Kidney epithelial cell (primary cell): ENCODE data around the gene KCNAB1. TPM values are rescaled to one million over a fixed set of nuclear protein-coding genes. Genes with fewer than 3 reads are reported as not detected.

ENCODE experiments used
- DNase-seq: peaks from one replicate; pipeline ENCODE4 v3.0.0-alpha.2; 2010; ENCODE audit warnings: low read depth
- H3K27me3 ChIP-seq: 2 replicates; pipeline ENCODE4 v1.6.0; 2011; ENCODE audit warnings: low read length; ENCODE audit not compliant: control insufficient read depth, insufficient read depth
- H3K36me3 ChIP-seq: 2 replicates; pipeline ENCODE4 v1.5.1; 2011; ENCODE audit warnings: low read length; ENCODE audit not compliant: control insufficient read depth, insufficient read depth
- H3K4me3 ChIP-seq: 2 replicates; pipeline ENCODE4 v1.5.1; 2011; ENCODE audit warnings: low read depth, mild to moderate bottlenecking, control low read depth, low read length
- CTCF ChIP-seq: IDR thresholded peaks from 2 replicates; pipeline ENCODE4 v1.5.1; 2011; ENCODE audit warnings: mild to moderate bottlenecking, moderate library complexity, low read length, control low read depth, inconsistent platforms; ENCODE audit not compliant: insufficient read depth, poor library complexity, severe bottlenecking
- total RNA-seq: library from RNA; depleted of rRNA; stranded (reverse); fragments of >200 nt; gene quantifications from 2 replicates; pipeline ENCODE4 v1.2.3, GENCODE V29; 2015

KCNAB1 gene
- total RNA-seq, 1 donor from 2014 or later, result not detected

- H3K27me3 ChIP-seq, result no peaks in the 10 kb centered on the region
- no peak for TF ChIP-seq CTCF
- no peaks in the 10 kb centered on the region for H3K36me3 ChIP-seq
- no peak for DNase-seq
- H3K4me3 ChIP-seq, result no peak overlapping the region
Measured at GRCh38 chr3:156416846-156417558, 296.6 kb downstream of the KCNAB1 start.

GRCh38 chr3:156417559-156418132 lies 297.3 kb downstream of the KCNAB1 start:
- no peak for DNase-seq
- TF ChIP-seq CTCF, result no peak

GRCh38 chr3:156418428-156418827 lies 298.1 kb downstream of the KCNAB1 start:
- no peaks in the 10 kb centered on the region for H3K36me3 ChIP-seq
- no peak for TF ChIP-seq CTCF
- DNase-seq, result no peak

More at GRCh38 chr3:156417559-156418132, 297.3 kb downstream of the KCNAB1 start:
- Histone ChIP-seq H3K27me3 (no peaks in the 10 kb centered on the region), H3K4me3 (no peak overlapping the region), H3K36me3 (no peaks in the 10 kb centered on the region)

GRCh38 chr3:156421534-156421933 lies 301.2 kb downstream of the KCNAB1 start:
- H3K36me3 ChIP-seq, result no peaks in the 10 kb centered on the region
- no peak for TF ChIP-seq CTCF
- DNase-seq, result no peak
- H3K4me3 ChIP-seq, result no peak overlapping the region
- no peaks in the 10 kb centered on the region for H3K27me3 ChIP-seq

More at GRCh38 chr3:156418428-156418827, 298.1 kb downstream of the KCNAB1 start:
- H3K27me3 ChIP-seq, result no peaks in the 10 kb centered on the region
- H3K4me3 ChIP-seq, result no peak overlapping the region

- TF ChIP-seq CTCF, result no peak
- Histone ChIP-seq H3K36me3 (no peaks in the 10 kb centered on the region), H3K4me3 (no peak overlapping the region), H3K27me3 (no peaks in the 10 kb centered on the region)
- no peak for DNase-seq
Measured at GRCh38 chr3:156424758-156425157, 304.4 kb downstream of the KCNAB1 start.
